Adrenal gland (tissue), 12 donors: Measurements from ENCODE around the gene VARS1. TPM values are rescaled to one million over a fixed set of nuclear protein-coding genes. Genes with fewer than 3 reads are reported as not detected.

ENCODE experiments used
- DNase-seq, 7 donors: peaks; one replicate each; pipeline ENCODE4 v3.0.0-alpha.2; 2019 to 2020
- H3K27ac ChIP-seq, 5 donors: fragments of 200-600 bp; sonication (generic) in 4 of 5; 1 replicate in 3 of 5; 2 replicates in 2 of 5; pipeline versions ENCODE4 v1.5.1 to v1.8.0; 2016 to 2020; ENCODE audit warnings: mild to moderate bottlenecking in 1 of 5
- H3K27me3 ChIP-seq: fragments of 200-600 bp; 2 replicates; pipeline ENCODE4 v1.8.0; 2021
- H3K36me3 ChIP-seq, 2 donors: fragments of 200-600 bp; replicated peaks in 1 of 2; 1 replicate in 1 of 2; 2 replicates in 1 of 2; pipeline versions ENCODE4 v1.5.1 to v1.8.0; 2018 to 2022
- H3K4me1 ChIP-seq, 2 donors: fragments of 200-600 bp; replicated peaks in 1 of 2; 1 replicate in 1 of 2; 2 replicates in 1 of 2; pipeline versions ENCODE4 v1.5.1 to v1.8.0; 2018 to 2021
- H3K4me3 ChIP-seq, 4 donors: fragments of 200-600 bp; sonication (generic) in 3 of 4; one replicate each; pipeline ENCODE4 v1.5.1; 2016 to 2018
- H3K9me3 ChIP-seq, 3 donors: fragments of 200-600 bp; sonication (generic) in 1 of 3; replicated peaks in 1 of 3; 1 replicate in 2 of 3; 2 replicates in 1 of 3; pipeline versions ENCODE4 v1.5.1 to v1.8.0; 2016 to 2021
- POLR2A ChIP-seq, 2 donors: fragments of 450-650 bp; IDR thresholded peaks; one replicate each; pipeline ENCODE4 v1.6.1; 2017; ENCODE audit warnings: antibody characterized with exemption in 2 of 2, mild to moderate bottlenecking in 2 of 2, moderate library complexity in 1 of 2
- WGBS, 4 donors: extraction: QIAGEN DNeasy Blood & Tissue Kit in 2 of 4; methylation state at CpG; one replicate each; pipeline versions ENCODE4 v1.1.5 to v1.1.7; 2013 to 2017; 5-methylcytosine and 5-hydroxymethylcytosine counted together
- intact Hi-C, 2 donors: fragments of 100-400 bp; cut with DNase I; formaldehyde crosslinking; loops; one replicate each; pipeline versions ENCODE4 v1.14.1 to v1.15.0; 2022 to 2023
- polyA plus RNA-seq, 3 donors: library from polyadenylated mRNA; stranded (reverse); fragments of 200-250 nt in 2 of 3; fragments of 350-450 nt in 1 of 3; fragmentation: Illumina TruSeq in 1 of 3; extraction: RNeasy Lipid Tissue Mini Kit (QIAGEN cat#74804) in 1 of 3; gene quantifications; one replicate each; pipeline ENCODE4 v1.2.3, GENCODE V29; 2013 to 2014
- small RNA-seq, 2 donors: library from RNA; depleted of rRNA; stranded (forward); fragments of <200 nt; gene quantifications; one replicate each; pipeline ENCODE3, GENCODE V24; 2016
- total RNA-seq, 9 donors: library from RNA; depleted of rRNA in 4 of 9; stranded (reverse); fragments of >200 nt in 4 of 9; fragments of 120-200 nt in 1 of 9; fragmentation: NEBNext Ultra II Directional in 1 of 9; extraction: Animal tissue kit (Norgen Biotek cat#: 25700) in 1 of 9; gene quantifications; one replicate each; pipeline versions ENCODE4 v1.1.0 to v1.2.4, GENCODE V29; 2013 to 2023
- TF ChIP-seq, protein P1 (sequence below), 6 experiments: fragments of 450-650 bp in 4 of 6; fragments of 200-600 bp in 2 of 6; sonication (generic) in 1 of 6; IDR thresholded peaks; 1 replicate in 5 of 6; 2 replicates in 1 of 6; pipeline versions ENCODE4 v1.5.1 to v1.8.0; 2016 to 2021; ENCODE audit warnings: antibody characterized with exemption in 6 of 6, mild to moderate bottlenecking in 2 of 6, moderate library complexity in 1 of 6
- donor health status: healthy with polysubstance abuse.
- donor health status: Bipolar disorder and iron deficiency.
- donor health status: DM: yes; HTN: yes; CAD: no.
- donor health status: DM: no; HTN: no; CAD: no.
- donor health status: DM: no; HTN: no; CAD: no.
- donor health status: DM: yes; HTN: yes; CAD: no.

Gene VARS1
- total and polyA plus RNA-seq, 12 donors, result 15.0 to 90.8 (median 57.8) TPM

DNA sequence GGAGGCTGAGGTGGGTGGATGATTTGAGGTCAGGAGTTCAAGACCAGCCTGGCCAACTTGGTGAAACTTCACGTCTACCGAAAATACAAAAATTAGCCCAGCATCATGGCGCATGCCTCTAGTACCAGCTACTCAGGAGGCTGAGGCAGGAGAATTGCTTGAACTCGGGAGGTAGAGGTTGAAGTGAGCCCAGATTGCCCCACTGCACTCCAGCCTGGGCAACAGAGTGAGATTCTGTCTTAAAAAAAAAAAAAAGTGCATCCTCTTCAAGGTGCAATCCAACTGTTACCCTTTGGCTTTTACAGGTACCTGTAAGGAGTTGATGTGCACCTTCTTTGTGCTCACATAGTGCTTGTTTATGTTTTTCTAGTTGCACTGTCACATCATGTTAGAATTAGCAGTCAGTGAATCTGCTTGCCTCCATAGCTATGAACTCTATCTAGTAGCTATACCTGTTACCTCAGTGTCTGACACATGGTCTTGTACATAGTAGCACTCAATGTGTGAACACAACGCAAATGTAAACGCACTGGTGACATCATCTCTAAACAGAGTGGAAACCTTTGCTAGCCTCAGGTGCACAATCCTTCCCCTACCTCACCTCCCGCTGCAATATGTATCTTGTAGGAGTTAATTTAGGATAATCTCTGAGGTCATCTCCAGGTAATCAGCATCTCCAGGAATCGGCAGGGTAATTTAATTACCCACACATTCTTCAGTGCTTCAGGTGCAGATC, 46.1 kb downstream of the VARS1 start:
- Histone ChIP-seq H3K9me3 (no peaks in the 10 kb centered on the region), H3K27ac (no peak overlapping the region), H3K4me3 (no peak overlapping the region), H3K36me3 (no peaks in the 10 kb centered on the region), H3K27me3 (no peaks in the 10 kb centered on the region), H3K4me1 (no peaks in the 10 kb centered on the region)
- DNase-seq, result no peak
- intact Hi-C loops, result no loop called here
- WGBS, 4 donors, result 93 to 95% (median 94%) methylated on average over 8 of the region's 8 CpGs
- no peak for TF ChIP-seq POLR2A (IDR thresholded peaks at IDR 0.05)
- TF ChIP-seq, protein P1, sequence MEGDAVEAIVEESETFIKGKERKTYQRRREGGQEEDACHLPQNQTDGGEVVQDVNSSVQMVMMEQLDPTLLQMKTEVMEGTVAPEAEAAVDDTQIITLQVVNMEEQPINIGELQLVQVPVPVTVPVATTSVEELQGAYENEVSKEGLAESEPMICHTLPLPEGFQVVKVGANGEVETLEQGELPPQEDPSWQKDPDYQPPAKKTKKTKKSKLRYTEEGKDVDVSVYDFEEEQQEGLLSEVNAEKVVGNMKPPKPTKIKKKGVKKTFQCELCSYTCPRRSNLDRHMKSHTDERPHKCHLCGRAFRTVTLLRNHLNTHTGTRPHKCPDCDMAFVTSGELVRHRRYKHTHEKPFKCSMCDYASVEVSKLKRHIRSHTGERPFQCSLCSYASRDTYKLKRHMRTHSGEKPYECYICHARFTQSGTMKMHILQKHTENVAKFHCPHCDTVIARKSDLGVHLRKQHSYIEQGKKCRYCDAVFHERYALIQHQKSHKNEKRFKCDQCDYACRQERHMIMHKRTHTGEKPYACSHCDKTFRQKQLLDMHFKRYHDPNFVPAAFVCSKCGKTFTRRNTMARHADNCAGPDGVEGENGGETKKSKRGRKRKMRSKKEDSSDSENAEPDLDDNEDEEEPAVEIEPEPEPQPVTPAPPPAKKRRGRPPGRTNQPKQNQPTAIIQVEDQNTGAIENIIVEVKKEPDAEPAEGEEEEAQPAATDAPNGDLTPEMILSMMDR (IDR thresholded peaks at IDR 0.05), result no peak

Small RNA genes lying within 50 kb of the gene (small RNA-seq; reads per million reads assigned to genes)
- gene MSH5-SAPCD1 (0 reads per million in 2 donors), gene RF00019 (0 reads per million in 2 donors), gene RNU6-850P (0 reads per million in 2 donors), gene SAPCD1 (0 reads per million in 2 donors), gene SNORD48 (950 to 1,089 reads per million in 2 donors), gene SNORD52 (0 reads per million in 2 donors)

Other genes with a start within 250 kb of the VARS1 start
Only the 30 nearest of the 42 such genes appear.
- 100 to 1,000 TPM in 5 of 9 donors, 10 to 100 TPM in 4; 31.9 to 198 (median 103) TPM for gene PRRC2A, start 175.0 kb downstream of the VARS1 start, total RNA-seq
- gene PRRC2A, start 175.0 kb downstream of the VARS1 start, polyA plus RNA-seq, result 100 to 1,000 TPM in 2 of 3 donors, 10 to 100 TPM in 1; 55.6 to 419 (median 330) TPM
- 100 to 1,000 TPM; 113 to 336 (median 299) TPM for gene BAG6, start 143.1 kb downstream of the VARS1 start, total RNA-seq
- 100 to 1,000 TPM; 170 to 799 (median 668) TPM for gene BAG6, start 143.1 kb downstream of the VARS1 start, polyA plus RNA-seq
- gene APOM, start 139.9 kb downstream of the VARS1 start, total RNA-seq, result 1 to 10 TPM in 8 of 9 donors, not detected in 1; 2.3 to 4.7 (median 3.7) TPM
- 10 to 100 TPM in 2 of 3 donors, 1 to 10 TPM in 1; 6.4 to 18.2 (median 10.7) TPM for gene APOM, start 139.9 kb downstream of the VARS1 start, polyA plus RNA-seq
- gene C6orf47, start 135.0 kb downstream of the VARS1 start, total RNA-seq, result 10 to 100 TPM; 23.8 to 37.0 (median 27.2) TPM
- 10 to 100 TPM; 17.9 to 23.6 (median 20.0) TPM for gene C6orf47, start 135.0 kb downstream of the VARS1 start, polyA plus RNA-seq
- gene GPANK1, start 130.8 kb downstream of the VARS1 start, total RNA-seq, result 10 to 100 TPM; 10.2 to 61.2 (median 16.9) TPM
- gene GPANK1, start 130.8 kb downstream of the VARS1 start, polyA plus RNA-seq, result 10 to 100 TPM in 2 of 3 donors, 1 to 10 TPM in 1; 7.4 to 18.3 (median 17.6) TPM
- 100 to 1,000 TPM; 142 to 324 (median 177) TPM for gene CSNK2B, start 129.7 kb downstream of the VARS1 start, total RNA-seq
- 100 to 1,000 TPM; 171 to 239 (median 236) TPM for gene CSNK2B, start 129.7 kb downstream of the VARS1 start, polyA plus RNA-seq
- 10 to 100 TPM in 1 of 9 donors, 1 to 10 TPM in 6, under 1 TPM in 2; 0.48 to 13.3 (median 3.4) TPM for gene LY6G5B, start 125.8 kb downstream of the VARS1 start, total RNA-seq
- 10 to 100 TPM in 1 of 3 donors, 1 to 10 TPM in 2; 4.2 to 13.4 (median 8.1) TPM for gene LY6G5B, start 125.8 kb downstream of the VARS1 start, polyA plus RNA-seq
- gene LY6G5C, start 114.7 kb downstream of the VARS1 start, total RNA-seq, result 1 to 10 TPM in 5 of 9 donors, under 1 TPM in 3, not detected in 1; 0.39 to 2.5 (median 1.8) TPM
- gene LY6G5C, start 114.7 kb downstream of the VARS1 start, polyA plus RNA-seq, result 1 to 10 TPM in 2 of 3 donors, under 1 TPM in 1; 0.75 to 3.6 (median 3.1) TPM
- 10 to 100 TPM; 48.0 to 64.4 (median 54.9) TPM for gene ABHD16A, start 92.4 kb downstream of the VARS1 start, total RNA-seq
- gene ABHD16A, start 92.4 kb downstream of the VARS1 start, polyA plus RNA-seq, result 10 to 100 TPM; 38.7 to 73.1 (median 62.9) TPM
- under 1 TPM in 1 of 9 donors, not detected in 8; 0.44 TPM for gene LY6G6F, start 88.9 kb downstream of the VARS1 start, total RNA-seq
- not detected for gene LY6G6F, start 88.9 kb downstream of the VARS1 start, polyA plus RNA-seq
- gene LY6G6D, start 80.4 kb downstream of the VARS1 start, total RNA-seq, result not detected
- not detected for gene LY6G6D, start 80.4 kb downstream of the VARS1 start, polyA plus RNA-seq
- gene LY6G6C, start 74.0 kb downstream of the VARS1 start, total RNA-seq, result not detected
- not detected for gene LY6G6C, start 74.0 kb downstream of the VARS1 start, polyA plus RNA-seq
- gene MPIG6B, start 72.4 kb downstream of the VARS1 start, total RNA-seq, result under 1 TPM in 2 of 9 donors, not detected in 7; 0.22 to 0.65 TPM
- gene MPIG6B, start 72.4 kb downstream of the VARS1 start, polyA plus RNA-seq, result under 1 TPM in 2 of 3 donors, not detected in 1; 0.07 to 0.08 TPM
- 10 to 100 TPM; 21.1 to 52.7 (median 31.5) TPM for gene DDAH2, start 66.5 kb downstream of the VARS1 start, total RNA-seq
- gene DDAH2, start 66.5 kb downstream of the VARS1 start, polyA plus RNA-seq, result 100 to 1,000 TPM in 2 of 3 donors, 1 to 10 TPM in 1; 6.4 to 202 (median 138) TPM
- 100 to 1,000 TPM; 176 to 426 (median 217) TPM for gene CLIC1, start 59.2 kb downstream of the VARS1 start, total RNA-seq
- gene CLIC1, start 59.2 kb downstream of the VARS1 start, polyA plus RNA-seq, result 100 to 1,000 TPM; 109 to 252 (median 146) TPM
- 10 to 100 TPM in 3 of 9 donors, 1 to 10 TPM in 6; 3.0 to 16.7 (median 5.9) TPM for gene MSH5, start 55.7 kb downstream of the VARS1 start, total RNA-seq
- 10 to 100 TPM in 2 of 3 donors, 1 to 10 TPM in 1; 3.6 to 24.5 (median 16.8) TPM for gene MSH5, start 55.7 kb downstream of the VARS1 start, polyA plus RNA-seq
- gene SAPCD1, start 33.1 kb downstream of the VARS1 start, total RNA-seq, result 1 to 10 TPM in 1 of 9 donors, under 1 TPM in 3, not detected in 5; 0.46 to 2.3 (median 0.84) TPM
- gene SAPCD1, start 33.1 kb downstream of the VARS1 start, polyA plus RNA-seq, result 10 to 100 TPM in 1 of 3 donors, 1 to 10 TPM in 1, under 1 TPM in 1; 0.75 to 17.2 (median 6.0) TPM
- gene VWA7, start 18.4 kb downstream of the VARS1 start, total RNA-seq, result 1 to 10 TPM in 2 of 9 donors, under 1 TPM in 7; 0.17 to 2.3 (median 0.36) TPM
- gene VWA7, start 18.4 kb downstream of the VARS1 start, polyA plus RNA-seq, result 1 to 10 TPM in 2 of 3 donors, under 1 TPM in 1; 0.74 to 8.1 (median 1.1) TPM
- 10 to 100 TPM; 29.2 to 61.3 (median 43.5) TPM for gene LSM2, start 11.2 kb upstream of the VARS1 start, total RNA-seq
- 10 to 100 TPM; 28.0 to 55.2 (median 42.8) TPM for gene LSM2, start 11.2 kb upstream of the VARS1 start, polyA plus RNA-seq
- 1 to 10 TPM in 8 of 9 donors, under 1 TPM in 1; 0.79 to 4.3 (median 1.9) TPM for gene HSPA1L, start 19.5 kb upstream of the VARS1 start, total RNA-seq
- 1 to 10 TPM; 1.0 to 5.3 (median 1.1) TPM for gene HSPA1L, start 19.5 kb upstream of the VARS1 start, polyA plus RNA-seq
- gene HSPA1A, start 19.8 kb upstream of the VARS1 start, total RNA-seq, result 100 to 1,000 TPM; 102 to 261 (median 211) TPM
- gene HSPA1A, start 19.8 kb upstream of the VARS1 start, polyA plus RNA-seq, result 10 to 100 TPM; 48.5 to 89.4 (median 84.3) TPM
- 100 to 1,000 TPM; 156 to 424 (median 265) TPM for gene HSPA1B, start 32.0 kb upstream of the VARS1 start, total RNA-seq
- gene HSPA1B, start 32.0 kb upstream of the VARS1 start, polyA plus RNA-seq, result 100 to 1,000 TPM in 1 of 3 donors, 10 to 100 TPM in 2; 29.0 to 102 (median 38.6) TPM
- gene NEU1, start 67.1 kb upstream of the VARS1 start, total RNA-seq, result 100 to 1,000 TPM; 101 to 178 (median 118) TPM
- 10 to 100 TPM; 57.8 to 94.7 (median 85.9) TPM for gene NEU1, start 67.1 kb upstream of the VARS1 start, polyA plus RNA-seq
- 10 to 100 TPM in 7 of 9 donors, 1 to 10 TPM in 2; 1.2 to 30.1 (median 16.4) TPM for gene SLC44A4, start 83.2 kb upstream of the VARS1 start, total RNA-seq
- gene SLC44A4, start 83.2 kb upstream of the VARS1 start, polyA plus RNA-seq, result 1 to 10 TPM; 4.7 to 7.7 (median 5.1) TPM
- gene EHMT2, start 101.9 kb upstream of the VARS1 start, total RNA-seq, result 10 to 100 TPM; 22.5 to 67.6 (median 43.1) TPM
- gene EHMT2, start 101.9 kb upstream of the VARS1 start, polyA plus RNA-seq, result 100 to 1,000 TPM in 1 of 3 donors, 10 to 100 TPM in 2; 16.8 to 107 (median 59.4) TPM
- gene ZBTB12, start 106.3 kb upstream of the VARS1 start, total RNA-seq, result 10 to 100 TPM in 1 of 9 donors, 1 to 10 TPM in 6, under 1 TPM in 2; 0.69 to 14.5 (median 3.3) TPM
- 1 to 10 TPM; 1.7 to 4.8 (median 2.6) TPM for gene ZBTB12, start 106.3 kb upstream of the VARS1 start, polyA plus RNA-seq
- gene C2, start 132.0 kb upstream of the VARS1 start, total RNA-seq, result 100 to 1,000 TPM in 1 of 9 donors, 10 to 100 TPM in 7, 1 to 10 TPM in 1; 4.6 to 107 (median 38.8) TPM
- 10 to 100 TPM; 13.3 to 25.0 (median 19.0) TPM for gene C2, start 132.0 kb upstream of the VARS1 start, polyA plus RNA-seq
- 100 to 1,000 TPM in 2 of 9 donors, 10 to 100 TPM in 6, under 1 TPM in 1; 0.78 to 166 (median 23.2) TPM for gene CFB, start 150.3 kb upstream of the VARS1 start, total RNA-seq
- gene CFB, start 150.3 kb upstream of the VARS1 start, polyA plus RNA-seq, result 10 to 100 TPM; 10.2 to 76.4 (median 60.6) TPM
- 100 to 1,000 TPM in 3 of 9 donors, 10 to 100 TPM in 6; 64.4 to 107 (median 94.5) TPM for gene NELFE, start 163.2 kb upstream of the VARS1 start, total RNA-seq
- gene NELFE, start 163.2 kb upstream of the VARS1 start, polyA plus RNA-seq, result 100 to 1,000 TPM in 2 of 3 donors, 10 to 100 TPM in 1; 89.9 to 117 (median 106) TPM
- gene SKIC2, start 163.4 kb upstream of the VARS1 start, total RNA-seq, result 100 to 1,000 TPM in 4 of 9 donors, 10 to 100 TPM in 5; 29.9 to 231 (median 80.4) TPM
- 100 to 1,000 TPM in 2 of 3 donors, 10 to 100 TPM in 1; 38.8 to 330 (median 243) TPM for gene SKIC2, start 163.4 kb upstream of the VARS1 start, polyA plus RNA-seq